Measurements from ENCODE around the gene CAMK4.

CAMK4 gene

DNA sequence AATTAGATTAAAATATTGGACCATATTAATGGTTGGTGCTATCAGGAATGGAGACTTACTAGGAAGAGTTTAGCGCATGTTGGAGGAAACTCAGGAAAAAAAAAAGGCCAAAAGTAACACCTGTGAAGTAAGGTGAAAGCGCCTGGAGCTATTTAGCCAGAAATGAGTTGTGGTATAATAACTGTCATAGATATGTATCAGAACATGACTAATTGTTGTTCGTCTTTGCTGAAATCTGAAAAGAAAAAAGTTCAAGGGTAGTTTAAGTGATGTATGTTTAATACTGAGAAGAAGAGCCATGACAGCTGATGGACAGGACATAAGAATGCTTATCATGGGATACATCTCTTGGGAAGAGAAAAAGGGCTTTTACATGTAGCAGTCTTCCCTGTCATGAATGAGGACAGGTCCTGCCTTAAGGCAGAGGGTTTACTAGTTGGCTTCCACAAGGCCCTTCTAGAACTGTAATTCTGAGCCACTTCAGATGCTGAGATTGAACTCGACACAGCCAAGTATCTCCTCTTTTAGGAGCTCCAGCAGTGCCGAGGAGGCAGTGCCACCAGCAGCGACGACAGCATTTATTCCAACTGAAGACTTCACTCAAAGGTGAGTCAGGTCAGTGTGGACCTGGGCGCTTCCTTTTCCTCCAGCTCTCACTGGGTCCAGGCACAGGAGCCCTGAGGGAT, 940 bp upstream of the CAMK4 start:
- TF ChIP-seq SPI1 (IDR thresholded peaks at IDR 0.05; ENCODE audit: borderline replicate concordance, low read depth) (no peak), POLR2AphosphoS5 (IDR thresholded peaks at IDR 0.05; ENCODE audit: low read depth) (no peak), GABPA (IDR thresholded peaks at IDR 0.05; ENCODE audit: low read depth) (no peak)
- TF ChIP-seq, protein P1, sequence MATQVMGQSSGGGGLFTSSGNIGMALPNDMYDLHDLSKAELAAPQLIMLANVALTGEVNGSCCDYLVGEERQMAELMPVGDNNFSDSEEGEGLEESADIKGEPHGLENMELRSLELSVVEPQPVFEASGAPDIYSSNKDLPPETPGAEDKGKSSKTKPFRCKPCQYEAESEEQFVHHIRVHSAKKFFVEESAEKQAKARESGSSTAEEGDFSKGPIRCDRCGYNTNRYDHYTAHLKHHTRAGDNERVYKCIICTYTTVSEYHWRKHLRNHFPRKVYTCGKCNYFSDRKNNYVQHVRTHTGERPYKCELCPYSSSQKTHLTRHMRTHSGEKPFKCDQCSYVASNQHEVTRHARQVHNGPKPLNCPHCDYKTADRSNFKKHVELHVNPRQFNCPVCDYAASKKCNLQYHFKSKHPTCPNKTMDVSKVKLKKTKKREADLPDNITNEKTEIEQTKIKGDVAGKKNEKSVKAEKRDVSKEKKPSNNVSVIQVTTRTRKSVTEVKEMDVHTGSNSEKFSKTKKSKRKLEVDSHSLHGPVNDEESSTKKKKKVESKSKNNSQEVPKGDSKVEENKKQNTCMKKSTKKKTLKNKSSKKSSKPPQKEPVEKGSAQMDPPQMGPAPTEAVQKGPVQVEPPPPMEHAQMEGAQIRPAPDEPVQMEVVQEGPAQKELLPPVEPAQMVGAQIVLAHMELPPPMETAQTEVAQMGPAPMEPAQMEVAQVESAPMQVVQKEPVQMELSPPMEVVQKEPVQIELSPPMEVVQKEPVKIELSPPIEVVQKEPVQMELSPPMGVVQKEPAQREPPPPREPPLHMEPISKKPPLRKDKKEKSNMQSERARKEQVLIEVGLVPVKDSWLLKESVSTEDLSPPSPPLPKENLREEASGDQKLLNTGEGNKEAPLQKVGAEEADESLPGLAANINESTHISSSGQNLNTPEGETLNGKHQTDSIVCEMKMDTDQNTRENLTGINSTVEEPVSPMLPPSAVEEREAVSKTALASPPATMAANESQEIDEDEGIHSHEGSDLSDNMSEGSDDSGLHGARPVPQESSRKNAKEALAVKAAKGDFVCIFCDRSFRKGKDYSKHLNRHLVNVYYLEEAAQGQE (IDR thresholded peaks at IDR 0.05; ENCODE audit: insufficient replicate concordance, low read depth), result no peak
- TF ChIP-seq, protein P2, sequence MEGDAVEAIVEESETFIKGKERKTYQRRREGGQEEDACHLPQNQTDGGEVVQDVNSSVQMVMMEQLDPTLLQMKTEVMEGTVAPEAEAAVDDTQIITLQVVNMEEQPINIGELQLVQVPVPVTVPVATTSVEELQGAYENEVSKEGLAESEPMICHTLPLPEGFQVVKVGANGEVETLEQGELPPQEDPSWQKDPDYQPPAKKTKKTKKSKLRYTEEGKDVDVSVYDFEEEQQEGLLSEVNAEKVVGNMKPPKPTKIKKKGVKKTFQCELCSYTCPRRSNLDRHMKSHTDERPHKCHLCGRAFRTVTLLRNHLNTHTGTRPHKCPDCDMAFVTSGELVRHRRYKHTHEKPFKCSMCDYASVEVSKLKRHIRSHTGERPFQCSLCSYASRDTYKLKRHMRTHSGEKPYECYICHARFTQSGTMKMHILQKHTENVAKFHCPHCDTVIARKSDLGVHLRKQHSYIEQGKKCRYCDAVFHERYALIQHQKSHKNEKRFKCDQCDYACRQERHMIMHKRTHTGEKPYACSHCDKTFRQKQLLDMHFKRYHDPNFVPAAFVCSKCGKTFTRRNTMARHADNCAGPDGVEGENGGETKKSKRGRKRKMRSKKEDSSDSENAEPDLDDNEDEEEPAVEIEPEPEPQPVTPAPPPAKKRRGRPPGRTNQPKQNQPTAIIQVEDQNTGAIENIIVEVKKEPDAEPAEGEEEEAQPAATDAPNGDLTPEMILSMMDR (IDR thresholded peaks at IDR 0.05; ENCODE audit: insufficient read depth, low read length), result no peak
- Histone ChIP-seq H3K27ac (replicated peaks) (no peak overlapping the region), H3K4me3 (replicated peaks; ENCODE audit: insufficient read depth, low read length) (no peak overlapping the region), H3K27me3 (ENCODE audit: insufficient read depth, poor library complexity, severe bottlenecking) (peaks cover 5% of the 10 kb centered on the region)
- DNase-seq (ENCODE audit: low read depth in 1 of 2, low spot score in 1 of 2), result no peak

DNA sequence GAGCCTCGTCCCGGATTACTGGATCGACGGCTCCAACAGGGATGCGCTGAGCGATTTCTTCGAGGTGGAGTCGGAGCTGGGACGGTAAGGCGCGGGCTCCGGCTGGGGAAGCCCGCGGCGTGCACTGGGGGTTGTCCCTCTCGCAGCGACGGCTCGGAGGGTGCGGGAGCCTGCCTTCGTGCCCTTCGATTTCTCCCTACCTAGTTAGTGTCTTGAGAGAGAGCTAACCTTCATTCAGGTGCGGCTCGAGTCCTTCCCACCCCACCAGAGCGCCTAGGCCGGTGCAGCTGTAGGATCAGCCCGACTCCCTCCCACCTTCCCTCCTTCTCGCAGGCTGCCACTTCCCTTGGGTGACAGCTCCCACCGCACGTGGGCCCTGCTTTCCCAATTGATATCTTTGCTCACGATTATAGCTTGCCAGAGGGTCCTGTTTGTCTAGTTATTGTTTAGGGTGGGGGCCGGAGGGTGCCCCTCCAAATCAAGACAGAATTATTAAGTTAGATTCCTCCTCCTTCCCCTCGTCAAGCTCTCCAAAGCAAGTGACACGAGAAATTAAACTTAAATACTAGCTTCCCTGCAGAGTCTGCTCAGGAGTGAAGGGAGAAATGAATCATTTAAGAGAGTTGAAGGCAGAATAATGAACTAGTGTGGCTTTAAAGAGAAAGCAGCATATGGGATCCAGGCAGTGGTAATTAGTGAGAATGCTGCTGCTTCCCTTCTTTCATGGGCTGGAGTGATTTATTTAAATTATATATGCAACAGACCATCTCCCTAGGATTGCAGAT, 569 bp downstream of the CAMK4 start:
- no peak for DNase-seq (ENCODE audit: low read depth in 1 of 2, low spot score in 1 of 2)
- no peak for TF ChIP-seq POLR2AphosphoS5 (IDR thresholded peaks at IDR 0.05; ENCODE audit: low read depth)
- no peak for TF ChIP-seq SPI1 (IDR thresholded peaks at IDR 0.05; ENCODE audit: borderline replicate concordance, low read depth)
- TF ChIP-seq GABPA (IDR thresholded peaks at IDR 0.05; ENCODE audit: low read depth), result no peak
- TF ChIP-seq, protein P1 (IDR thresholded peaks at IDR 0.05; ENCODE audit: insufficient replicate concordance, low read depth), result no peak
- TF ChIP-seq, protein P2 (IDR thresholded peaks at IDR 0.05; ENCODE audit: insufficient read depth, low read length), result no peak
- no peak overlapping the region for H3K27ac ChIP-seq (replicated peaks)
- peak overlapping the region; percentile 38 for H3K4me3 ChIP-seq (replicated peaks; ENCODE audit: insufficient read depth, low read length)
- H3K27me3 ChIP-seq (ENCODE audit: insufficient read depth, poor library complexity, severe bottlenecking), result peaks cover 5% of the 10 kb centered on the region

DNA sequence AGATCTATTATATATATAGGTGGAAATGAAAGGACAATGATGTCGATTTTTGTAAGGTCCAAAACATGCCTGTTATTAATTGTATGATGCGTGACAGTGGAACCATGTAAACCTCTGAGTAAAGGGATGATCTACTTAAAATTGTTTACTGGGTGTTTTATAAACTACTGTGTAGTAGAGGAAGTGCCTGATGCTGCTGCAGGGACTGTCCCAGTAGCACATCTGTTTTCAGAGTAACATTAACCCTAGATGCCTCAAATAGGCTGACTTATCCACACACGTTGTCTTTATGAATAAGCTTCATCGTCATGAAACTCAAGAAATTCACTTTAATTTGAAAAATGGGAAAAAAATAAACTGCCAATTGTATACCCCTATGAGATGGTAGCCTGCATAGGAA, 1.7 kb downstream of the CAMK4 start:
- TF ChIP-seq POLR2AphosphoS5 (IDR thresholded peaks at IDR 0.05; ENCODE audit: low read depth) (no peak), GABPA (IDR thresholded peaks at IDR 0.05; ENCODE audit: low read depth) (no peak)
- TF ChIP-seq, protein P2 (IDR thresholded peaks at IDR 0.05; ENCODE audit: insufficient read depth, low read length), result no peak
- TF ChIP-seq, protein P1 (IDR thresholded peaks at IDR 0.05; ENCODE audit: insufficient replicate concordance, low read depth), result no peak
- H3K27ac ChIP-seq (replicated peaks), result no peak overlapping the region
- H3K27me3 ChIP-seq (ENCODE audit: insufficient read depth, poor library complexity, severe bottlenecking), result peaks cover 5% of the 10 kb centered on the region
- DNase-seq (ENCODE audit: low read depth in 1 of 2, low spot score in 1 of 2), result no peak
- H3K4me3 ChIP-seq (replicated peaks; ENCODE audit: insufficient read depth, low read length), result no peak overlapping the region

Measured in HL-60 (cell line).